ENCODE data around the gene SNRPD3.
"Not testable (repeated sequence)": the region's sequence is repeated elsewhere in the genome, so short reads cannot be mapped to it uniquely, and the experiment has no call there.

Gene SNRPD3

DNA sequence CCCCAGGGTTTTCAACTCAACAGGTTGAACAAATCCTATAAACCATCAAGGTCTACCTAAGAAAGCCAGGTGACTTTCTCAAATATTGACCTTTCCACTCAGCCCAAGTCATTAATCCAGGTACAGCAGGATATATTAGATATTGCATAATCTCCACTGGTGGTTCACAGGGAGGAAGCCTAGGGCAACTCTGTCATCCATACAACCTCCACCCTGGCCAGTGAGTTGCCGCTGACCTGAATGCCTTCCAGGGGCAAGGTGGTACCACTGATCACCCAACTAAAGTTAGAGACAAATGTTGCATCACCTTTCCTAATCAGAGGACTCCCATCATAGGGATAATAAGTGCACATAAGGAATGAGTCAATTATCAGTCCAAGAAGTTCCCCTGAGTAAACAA lies 23.7 kb upstream of the SNRPD3 start:
- no peak for DNase-seq (ENCODE audit: low spot score)

DNA sequence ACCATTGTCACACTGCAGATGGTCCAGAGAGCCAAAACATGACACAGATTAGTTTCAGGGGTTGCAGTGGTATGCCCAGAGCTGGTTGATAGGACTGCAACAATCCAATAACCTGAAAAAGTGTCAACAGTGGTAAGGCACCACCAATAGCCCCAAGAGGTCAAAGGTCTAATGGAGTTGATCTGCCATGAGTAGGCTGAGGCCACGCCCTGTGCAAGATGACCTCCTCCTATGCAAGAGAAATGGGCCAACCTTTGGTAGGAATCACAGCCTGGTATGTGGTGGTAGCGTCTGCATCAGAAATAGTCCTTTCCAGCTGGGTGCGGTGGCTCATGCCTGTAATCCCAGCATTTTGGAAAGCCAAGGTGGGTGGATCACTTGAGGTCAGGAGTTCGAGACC lies 20.5 kb upstream of the SNRPD3 start:
- DNase-seq (ENCODE audit: low spot score), result no peak

- no peak for DNase-seq (ENCODE audit: low spot score)
Observed at GRCh38 chr22:24536089-24536488, 19.7 kb upstream of the SNRPD3 start.

DNA sequence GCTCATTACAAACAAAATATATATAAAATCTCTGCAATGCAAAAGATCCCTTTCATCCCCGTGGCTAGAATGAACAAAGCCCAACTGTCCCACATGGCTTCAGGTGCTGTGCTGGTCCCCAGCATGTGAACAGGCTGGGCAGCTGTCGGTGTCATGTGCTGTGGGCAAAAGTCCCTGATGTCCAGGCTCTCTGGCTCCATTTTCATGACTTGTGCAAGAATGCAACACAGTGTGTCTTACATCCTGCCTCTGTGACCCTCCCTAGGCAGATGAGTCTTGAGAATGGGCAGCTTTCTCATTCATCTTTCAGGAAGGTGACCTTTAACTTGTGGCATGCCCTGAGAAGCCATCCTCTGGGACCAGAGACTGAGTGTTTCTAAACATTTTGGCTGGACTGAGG lies 15.3 kb upstream of the SNRPD3 start:
- no peak for DNase-seq (ENCODE audit: low spot score)

GRCh38 chr22:24541681-24542515 lies 13.9 kb upstream of the SNRPD3 start:
- no peak for DNase-seq (ENCODE audit: low spot score)

DNA sequence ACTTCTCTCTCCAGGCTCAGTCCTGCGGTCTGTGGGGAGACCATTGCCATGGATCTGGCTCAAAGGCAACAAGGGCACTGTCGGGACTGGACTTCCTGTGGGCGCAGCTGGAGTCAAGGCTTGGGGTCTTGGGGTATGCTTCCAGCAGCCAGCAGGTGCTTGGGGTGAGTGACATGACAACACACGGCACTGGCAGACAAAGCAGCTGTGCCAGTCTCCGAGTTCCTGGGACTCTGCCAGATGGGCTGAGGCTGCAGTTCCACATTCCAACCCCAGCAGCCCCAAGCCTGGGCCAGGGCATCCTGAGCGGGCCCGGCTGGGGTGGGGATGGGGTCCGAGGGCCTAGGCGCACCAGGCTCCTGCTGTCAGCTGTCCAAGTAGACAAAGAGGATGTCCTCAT lies 13.2 kb upstream of the SNRPD3 start:
- DNase-seq (ENCODE audit: low spot score), result no peak

- DNase-seq (ENCODE audit: low spot score), result no peak
Observed at GRCh38 chr22:24543185-24543601, 12.6 kb upstream of the SNRPD3 start.

GRCh38 chr22:24543679-24544243 lies 12.0 kb upstream of the SNRPD3 start:
- DNase-seq (ENCODE audit: low spot score), result no peak

- no peak for DNase-seq (ENCODE audit: low spot score)
Observed at GRCh38 chr22:24548812-24549211, 7.0 kb upstream of the SNRPD3 start.

DNA sequence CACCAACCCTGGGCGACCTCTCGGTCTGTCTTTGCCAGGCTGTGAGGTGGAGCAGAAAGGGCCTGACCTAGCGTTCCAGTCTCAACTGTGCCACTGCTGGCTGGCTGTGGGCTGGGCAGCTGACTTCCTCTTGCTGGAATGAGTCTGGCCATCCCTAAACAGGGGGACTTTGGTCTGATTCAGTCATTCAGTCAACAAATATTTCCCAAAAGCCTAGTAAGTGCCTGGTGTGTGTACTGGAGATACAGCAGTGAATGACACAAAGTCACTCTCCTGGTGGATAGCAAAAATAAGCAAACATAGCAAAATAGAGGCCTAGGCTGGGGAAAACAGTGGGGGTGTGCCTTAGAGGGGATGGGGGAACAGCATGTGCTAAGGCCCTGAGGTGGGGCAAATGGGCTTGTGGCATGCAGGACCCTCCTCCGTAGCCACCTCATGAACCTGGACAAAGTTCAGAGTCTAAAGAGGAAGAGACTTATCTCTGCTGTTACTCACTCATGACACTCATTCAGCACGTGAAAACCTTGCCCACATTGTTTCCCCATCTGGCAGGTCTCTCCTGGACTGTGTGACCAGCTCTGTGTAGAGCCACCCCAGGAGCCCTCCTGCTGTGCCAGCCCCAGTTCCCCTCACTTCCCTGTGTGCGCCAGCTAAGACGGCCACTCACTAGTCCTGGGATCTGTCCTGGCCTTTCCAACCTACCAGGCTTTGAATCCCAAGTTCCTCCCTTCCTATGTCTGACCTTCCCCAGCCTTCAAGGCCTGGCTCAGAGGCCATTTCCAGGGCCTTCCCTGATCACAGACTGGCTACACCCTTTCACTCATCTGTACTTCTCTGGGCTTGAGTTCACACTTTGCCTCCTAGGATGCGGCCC lies 5.5 kb upstream of the SNRPD3 start:
- no peak for DNase-seq (ENCODE audit: low spot score)

DNA sequence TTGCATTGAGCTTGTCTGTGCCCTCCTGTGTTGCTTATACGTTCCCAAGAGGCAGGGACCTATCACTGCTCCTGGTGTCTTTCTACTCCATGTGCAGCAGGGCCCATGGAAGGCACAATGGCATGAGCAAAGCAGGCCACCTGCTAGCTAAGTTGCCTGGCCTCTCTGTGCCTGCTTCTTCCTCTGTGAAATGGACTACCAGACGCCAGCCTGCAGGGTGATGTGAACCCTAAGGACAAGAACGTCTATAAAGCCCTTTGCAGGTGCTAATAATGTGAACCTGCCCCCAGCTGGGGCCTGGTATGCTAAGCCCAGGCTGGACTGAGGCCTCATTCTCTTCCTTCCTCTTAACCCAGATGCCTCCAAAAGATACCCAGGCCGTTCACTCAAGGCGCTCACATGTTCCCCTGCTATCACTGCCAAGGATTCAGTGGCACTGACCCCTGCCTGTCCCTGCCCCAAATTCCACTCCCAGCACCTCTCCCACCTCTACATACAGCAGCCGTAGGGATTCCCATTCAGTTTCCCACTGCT lies 4.8 kb upstream of the SNRPD3 start:
- DNase-seq (ENCODE audit: low spot score), result no peak

- not testable (repeated sequence) for DNase-seq (ENCODE audit: low spot score)
Observed at GRCh38 chr22:24552503-24553286, 3.1 kb upstream of the SNRPD3 start.

DNA sequence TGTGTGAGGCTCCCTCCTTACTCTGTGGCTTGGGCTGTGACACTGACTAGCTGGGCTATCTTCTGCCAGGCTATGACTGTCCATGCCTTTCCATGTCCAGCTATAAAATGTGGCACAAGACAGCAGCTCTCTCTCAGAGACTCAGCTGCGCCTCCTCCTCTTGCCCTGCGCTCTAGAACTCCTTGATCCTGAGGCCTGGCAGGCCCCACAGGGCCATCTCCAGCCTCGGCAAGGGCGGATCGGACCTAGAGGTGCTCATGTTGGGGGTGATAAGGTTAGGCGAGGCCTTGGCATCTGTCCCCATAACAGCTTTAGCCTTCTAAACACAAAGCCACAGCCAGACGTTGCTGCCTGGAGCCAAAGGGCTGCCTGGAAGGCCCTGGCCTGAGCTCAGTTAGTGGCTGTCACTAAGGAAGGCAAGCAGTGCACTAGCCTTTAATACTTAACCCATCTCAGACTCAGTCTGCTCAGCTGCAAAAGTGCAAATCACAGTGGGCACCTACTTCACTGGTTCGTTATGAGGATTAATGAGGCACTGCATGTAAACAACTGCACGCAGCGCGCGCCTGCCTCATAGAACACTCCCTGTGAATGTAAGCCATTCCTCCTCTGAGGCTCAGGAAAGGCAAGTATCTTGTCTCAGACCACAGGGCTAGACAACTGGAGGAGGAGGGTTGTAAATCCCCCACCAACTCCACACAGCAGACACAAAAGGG lies 2.0 kb upstream of the SNRPD3 start:
- DNase-seq (ENCODE audit: low spot score), result no peak

DNA sequence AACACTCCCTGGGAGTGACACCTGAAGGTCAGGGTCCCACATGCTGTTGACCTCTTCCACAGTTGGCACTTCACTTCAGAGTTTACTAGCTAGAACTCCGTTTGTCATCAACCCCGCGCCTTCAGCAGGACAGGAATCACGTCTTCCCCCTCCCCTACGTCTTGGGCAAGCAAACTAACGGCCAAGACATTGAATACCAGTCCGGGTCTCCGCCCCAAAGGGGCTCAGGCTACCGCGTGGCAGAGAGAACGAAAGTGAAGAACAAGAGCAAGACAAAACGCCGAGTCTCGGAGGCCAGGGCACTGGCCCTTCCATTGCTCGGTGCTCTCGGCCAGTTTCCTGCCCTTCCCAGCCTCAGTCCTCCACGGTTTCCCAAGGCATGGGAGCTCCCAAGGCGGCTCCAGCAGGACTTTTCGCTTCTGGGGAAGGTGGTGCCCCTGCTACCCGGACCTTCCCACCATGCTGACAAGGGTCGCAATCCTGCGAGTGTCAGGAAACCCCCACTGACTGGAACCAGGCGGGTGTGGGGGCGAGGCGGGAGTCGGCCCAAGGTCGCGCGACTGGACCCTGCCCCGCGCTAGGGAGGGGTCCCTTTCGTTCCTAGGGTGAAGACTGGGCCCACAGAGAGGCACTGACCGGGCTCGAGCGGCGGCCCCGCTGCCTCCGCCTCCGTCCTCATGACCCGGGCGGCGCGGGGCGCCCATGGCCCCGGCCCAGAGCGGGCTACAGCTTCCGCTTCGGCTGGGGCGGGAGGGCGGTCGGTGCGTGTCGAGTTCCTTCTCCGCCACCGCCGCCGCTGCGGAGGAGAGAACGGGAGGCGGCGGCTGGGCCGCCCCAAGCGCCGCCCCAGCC lies 1.3 kb upstream of the SNRPD3 start, which contains the start of gene GUCD1:
TSS of gene GUCD1 (minus strand) at position 826 of the 852 bp plus-strand sequence. CDS start at position 679, 147 bp downstream.
- peak; percentile 47 for DNase-seq (ENCODE audit: low spot score)

GRCh38 chr22:24559471-24559870 lies 3.7 kb downstream of the SNRPD3 start:
- no peak for DNase-seq (ENCODE audit: low spot score)

GRCh38 chr22:24563246-24563645 lies 7.4 kb downstream of the SNRPD3 start:
- DNase-seq (ENCODE audit: low spot score), result no peak

GRCh38 chr22:24564376-24565058 lies 8.7 kb downstream of the SNRPD3 start:
- no peak for DNase-seq (ENCODE audit: low spot score)

GRCh38 chr22:24565077-24565476 lies 9.3 kb downstream of the SNRPD3 start:
- DNase-seq (ENCODE audit: low spot score), result no peak

DNA sequence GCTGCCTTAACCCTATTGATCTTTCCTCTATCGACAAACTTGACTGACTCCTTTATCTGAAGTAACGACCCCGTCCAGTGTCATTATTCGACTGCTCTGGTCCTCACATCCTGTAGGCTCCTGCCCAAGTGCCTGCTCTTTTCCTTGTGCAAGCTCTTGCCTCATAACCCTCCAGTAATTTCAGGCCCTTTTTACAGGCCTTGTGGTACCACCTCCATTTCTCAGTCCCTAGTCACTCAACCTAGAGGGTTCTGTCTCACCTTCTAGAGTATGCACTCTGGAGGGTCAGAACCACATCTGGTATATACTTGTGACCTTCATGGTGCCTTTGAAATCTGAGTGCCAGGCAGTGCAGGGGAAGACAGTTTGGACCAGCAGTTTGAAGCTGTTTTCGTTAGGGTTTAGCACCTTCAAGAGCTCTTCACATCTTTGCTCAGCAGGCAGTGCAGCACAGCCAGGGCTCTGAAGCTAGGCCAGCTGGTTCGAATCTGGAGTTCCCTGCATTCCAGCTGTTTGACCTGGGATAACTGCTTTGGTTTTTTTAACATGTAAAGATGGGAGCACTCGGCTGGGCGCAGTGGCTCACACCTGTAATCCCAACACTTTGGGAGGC lies 11.2 kb downstream of the SNRPD3 start:
- no peak for DNase-seq (ENCODE audit: low spot score)

Data from AG08396 (cell line).